Liver (tissue), 9 donors: Measurements from ENCODE around the gene ALG9. TPM values are rescaled to one million over a fixed set of nuclear protein-coding genes. Genes with fewer than 3 reads are reported as not detected.

Experiments used
- DNase-seq: peaks from one replicate; pipeline ENCODE4 v3.0.0-alpha.2; 2017; ENCODE audit warnings: low spot score
- H3K27ac ChIP-seq, 2 donors: one replicate each; pipeline ENCODE4 v1.7.0; 2013; ENCODE audit warnings: inconsistent platforms in 2 of 2, low read length in 2 of 2, control low read depth in 1 of 2, low read depth in 1 of 2, mild to moderate bottlenecking in 1 of 2
- H3K27me3 ChIP-seq, 4 donors: one replicate each; pipeline versions ENCODE4 v1.6.1 to v1.7.0; 2013; ENCODE audit warnings: low read length in 3 of 4, inconsistent platforms in 1 of 4, mild to moderate bottlenecking in 1 of 4, moderate library complexity in 1 of 4; ENCODE audit not compliant: control insufficient read depth in 4 of 4, insufficient read depth in 4 of 4
- H3K36me3 ChIP-seq, 4 donors: one replicate each; pipeline versions ENCODE4 v1.6.1 to v1.7.0; 2013; ENCODE audit warnings: low read length in 3 of 4, mild to moderate bottlenecking in 3 of 4, low read depth in 1 of 4, moderate library complexity in 1 of 4; ENCODE audit not compliant: control insufficient read depth in 4 of 4, insufficient read depth in 3 of 4
- H3K4me1 ChIP-seq, 4 donors: one replicate each; pipeline versions ENCODE4 v1.6.1 to v1.7.0; 2013; ENCODE audit warnings: low read length in 3 of 4, mild to moderate bottlenecking in 3 of 4, moderate library complexity in 1 of 4; ENCODE audit not compliant: control insufficient read depth in 4 of 4, insufficient read depth in 4 of 4
- H3K4me3 ChIP-seq, 3 donors: one replicate each; pipeline versions ENCODE4 v1.6.1 to v1.7.0; 2013; ENCODE audit warnings: low read length in 3 of 3, control low read depth in 1 of 3, low read depth in 1 of 3, mild to moderate bottlenecking in 1 of 3
- H3K9ac ChIP-seq, 2 donors: one replicate each; pipeline ENCODE4 v1.7.0; 2013; ENCODE audit warnings: low read length in 2 of 2, mild to moderate bottlenecking in 2 of 2, moderate library complexity in 2 of 2, control low read depth in 1 of 2, low read depth in 1 of 2
- H3K9me3 ChIP-seq, 4 donors: one replicate each; pipeline versions ENCODE4 v1.6.1 to v1.7.0; 2013; ENCODE audit warnings: low read length in 3 of 4; ENCODE audit not compliant: control insufficient read depth in 4 of 4
- ATF3 ChIP-seq: IDR thresholded peaks from 2 replicates; pipeline ENCODE4 v1.6.1; 2016; ENCODE audit warnings: antibody characterized with exemption
- CTCF ChIP-seq: fragments of 150-350 bp; IDR thresholded peaks from 2 replicates; pipeline ENCODE4 v1.5.1; 2017; ENCODE audit warnings: improper control_type of control experiment, low read depth, low read length; ENCODE audit not compliant: missing input control
- EGR1 ChIP-seq, 2 donors: IDR thresholded peaks; 2 replicates each; pipeline ENCODE4 v1.6.1; 2016 to 2018; ENCODE audit warnings: antibody characterized with exemption in 2 of 2, low read depth in 2 of 2
- FOXA1 ChIP-seq: IDR thresholded peaks from 2 replicates; pipeline ENCODE4 v1.6.1; 2016; ENCODE audit warnings: antibody characterized with exemption
- FOXA2 ChIP-seq: IDR thresholded peaks from 2 replicates; pipeline ENCODE4 v1.6.1; 2016; ENCODE audit warnings: antibody characterized with exemption
- GABPA ChIP-seq, 2 donors: IDR thresholded peaks in 1 of 2; conservative IDR thresholded peaks in 1 of 2; 2 replicates each; pipeline ENCODE4 v1.6.1; 2016; ENCODE audit warnings: antibody characterized with exemption in 2 of 2, mild to moderate bottlenecking in 1 of 2, moderate library complexity in 1 of 2
- HNF4A ChIP-seq, 2 donors: conservative IDR thresholded peaks; 2 replicates each; pipeline ENCODE4 v1.6.1; 2016; ENCODE audit warnings: antibody characterized with exemption in 2 of 2, mild to moderate bottlenecking in 2 of 2
- HNF4G ChIP-seq: IDR thresholded peaks from 2 replicates; pipeline ENCODE4 v1.6.1; 2016; ENCODE audit warnings: antibody characterized with exemption
- JUND ChIP-seq, 2 donors: IDR thresholded peaks; 2 replicates each; pipeline ENCODE4 v1.6.1; 2016; ENCODE audit warnings: antibody characterized with exemption in 2 of 2
- NR2F2 ChIP-seq: IDR thresholded peaks from 2 replicates; pipeline ENCODE4 v1.6.1; 2016; ENCODE audit warnings: antibody characterized with exemption
- REST ChIP-seq: IDR thresholded peaks from 2 replicates; pipeline ENCODE4 v1.6.1; 2016; ENCODE audit warnings: antibody characterized with exemption, mild to moderate bottlenecking
- RXRA ChIP-seq, 2 donors: IDR thresholded peaks; 2 replicates each; pipeline ENCODE4 v1.6.1; 2017 to 2018; ENCODE audit warnings: antibody characterized with exemption in 2 of 2, mild to moderate bottlenecking in 1 of 2
- SP1 ChIP-seq: IDR thresholded peaks from 2 replicates; pipeline ENCODE4 v1.6.1; 2018; ENCODE audit warnings: antibody characterized with exemption, mild to moderate bottlenecking
- TAF1 ChIP-seq: conservative IDR thresholded peaks from 2 replicates; pipeline ENCODE4 v1.6.1; 2016; ENCODE audit warnings: antibody characterized with exemption, mild to moderate bottlenecking
- YY1 ChIP-seq: IDR thresholded peaks from 2 replicates; pipeline ENCODE4 v1.6.1; 2016; ENCODE audit warnings: antibody characterized with exemption, mild to moderate bottlenecking
- WGBS: extraction: QIAGEN DNeasy Blood & Tissue Kit; methylation state at CpG from one replicate; pipeline ENCODE4 v1.1.7; 2013; 5-methylcytosine and 5-hydroxymethylcytosine counted together
- polyA plus RNA-seq, 2 donors: library from polyadenylated mRNA; stranded (reverse) in 1 of 2; unstranded in 1 of 2; fragments of 200-250 nt in 1 of 2; fragments of >200 nt in 1 of 2; fragmentation: Nextera tagmentation in 1 of 2; extraction: Ambion mirVana in 1 of 2; gene quantifications; one replicate each; pipeline versions ENCODE4 v1.2.1 to v1.2.3, GENCODE V29; 2013 to 2015
- total RNA-seq, 2 donors: library from RNA; depleted of rRNA; stranded (reverse); fragments of >200 nt; gene quantifications; one replicate each; pipeline ENCODE4 v1.2.3, GENCODE V29; 2014
- donor health status: healthy.
- donor health status: healthy.
- donor health status: healthy.
- donor health status: healthy.
- donor health status: healthy.

The ALG9 gene
- total and polyA plus RNA-seq, 4 donors: 13.7 to 36.3 (median 20.2) TPM

GRCh38 chr11:111870522-111870885 is 877 bp downstream of the ALG9 start:
- H3K4me1 ChIP-seq: peaks cover 0 to 17% (median 13%) of the 10 kb centered on the region in 4 donors
- peaks cover 5 to 18% (median 11%) of the 10 kb centered on the region in 4 donors for H3K36me3 ChIP-seq
- peak overlapping the region; percentile 80 to 94 (median 84) for H3K4me3 ChIP-seq
- no peaks in the 10 kb centered on the region for H3K27me3 ChIP-seq
- H3K27ac ChIP-seq: no peak overlapping the region
- DNase-seq: no peak
- TF ChIP-seq CTCF (no peak), HNF4A (conservative IDR thresholded peaks at IDR 0.05) (no peak), FOXA2 (no peak)
- peak overlapping the region; percentile 33 to 84 for H3K9ac ChIP-seq
- H3K9me3 ChIP-seq: no peaks in the 10 kb centered on the region

GRCh38 chr11:111870113-111870512 is 1.3 kb downstream of the ALG9 start:
- peaks cover 0 to 17% (median 13%) of the 10 kb centered on the region in 4 donors for H3K4me1 ChIP-seq
- H3K9ac ChIP-seq: no peak overlapping the region
- WGBS: 99% methylated on average over 1 of the region's 1 CpG
- peaks cover 6 to 17% (median 10%) of the 10 kb centered on the region in 4 donors for H3K36me3 ChIP-seq
- TF ChIP-seq RXRA (IDR thresholded peaks at IDR 0.05) (no peak), JUND (IDR thresholded peaks at IDR 0.05) (no peak), ATF3 (no peak), TAF1 (no peak), SP1 (no peak), EGR1 (IDR thresholded peaks at IDR 0.05; ENCODE audit: low read depth in 2 of 2) (no peak), REST (no peak), HNF4G (no peak), GABPA (IDR thresholded peaks at IDR 0.05 in 1 of 2, conservative IDR thresholded peaks at IDR 0.05 in 1 of 2) (no peak), NR2F2 (no peak)
- H3K27me3 ChIP-seq: no peaks in the 10 kb centered on the region
- H3K9me3 ChIP-seq: no peaks in the 10 kb centered on the region
- no peak for DNase-seq
- no peak overlapping the region for H3K27ac ChIP-seq
- no peak overlapping the region for H3K4me3 ChIP-seq

GRCh38 chr11:111860257-111860656 is 11.1 kb downstream of the ALG9 start:
- no peak overlapping the region for H3K4me3 ChIP-seq
- WGBS: 30% methylated on average over 3 of the region's 3 CpGs
- no peaks in the 10 kb centered on the region for H3K9me3 ChIP-seq
- H3K9ac ChIP-seq: no peak overlapping the region
- H3K36me3 ChIP-seq: peaks cover 0 to 12% (median 5%) of the 10 kb centered on the region in 4 donors
- H3K27ac ChIP-seq: no peak overlapping the region
- H3K27me3 ChIP-seq: no peaks in the 10 kb centered on the region
- DNase-seq: no peak
- peaks cover 0 to 16% (median 10%) of the 10 kb centered on the region in 4 donors for H3K4me1 ChIP-seq
- TF ChIP-seq HNF4G (no peak), NR2F2 (no peak), ATF3 (no peak), REST (peak; percentile 49), YY1 (peak; percentile 70), CTCF (no peak), FOXA2 (peak; percentile 36), JUND (IDR thresholded peaks at IDR 0.05) (peak in 1 of 2 donors; percentile 67), HNF4A (conservative IDR thresholded peaks at IDR 0.05) (peak; percentile 51 to 75), RXRA (IDR thresholded peaks at IDR 0.05) (peak; percentile 98 to 99), GABPA (IDR thresholded peaks at IDR 0.05 in 1 of 2, conservative IDR thresholded peaks at IDR 0.05 in 1 of 2) (no peak), SP1 (peak; percentile 76), FOXA1 (peak; percentile 64)
